Parathyroid adenoma (tissue), 2 donors: ENCODE data around the gene RAPGEF4.

ENCODE experiments used
- H2AFZ ChIP-seq: fragments of 300-600 bp; sonication (generic); one replicate; pipeline ENCODE4 v1.7.0; 2017; ENCODE audit warnings: antibody characterized with exemption, mild to moderate bottlenecking
- H3K27ac ChIP-seq: fragments of 300-600 bp; sonication (generic); one replicate; pipeline ENCODE4 v1.7.0; 2017
- H3K27me3 ChIP-seq: fragments of 300-600 bp; sonication (generic); one replicate; pipeline ENCODE4 v1.7.0; 2017; ENCODE audit warnings: low read length; ENCODE audit not compliant: control insufficient read depth, insufficient read depth
- H3K36me3 ChIP-seq: fragments of 300-600 bp; sonication (generic); one replicate; pipeline ENCODE4 v1.7.0; 2017; ENCODE audit warnings: low read length; ENCODE audit not compliant: control insufficient read depth, insufficient read depth
- H3K4me1 ChIP-seq: fragments of 300-600 bp; sonication (generic); one replicate; pipeline ENCODE4 v1.7.0; 2017; ENCODE audit warnings: control low read depth
- H3K4me2 ChIP-seq: fragments of 300-600 bp; sonication (generic); one replicate; pipeline ENCODE4 v1.7.0; 2017; ENCODE audit warnings: low read length
- H3K4me3 ChIP-seq: fragments of 300-600 bp; sonication (generic); one replicate; pipeline ENCODE4 v1.7.0; 2017; ENCODE audit warnings: low read depth, low read length
- H3K79me2 ChIP-seq: fragments of 300-600 bp; sonication (generic); one replicate; pipeline ENCODE4 v1.7.0; 2017; ENCODE audit warnings: control low read depth
- H3K9ac ChIP-seq: fragments of 300-600 bp; sonication (generic); one replicate; pipeline ENCODE4 v1.7.0; 2017; ENCODE audit warnings: mild to moderate bottlenecking
- H3K9me3 ChIP-seq: fragments of 300-600 bp; sonication (generic); one replicate; pipeline ENCODE4 v1.7.0; 2017; ENCODE audit warnings: low read length; ENCODE audit not compliant: control insufficient read depth
- CTCF ChIP-seq: fragments of 300-600 bp; sonication (generic); IDR thresholded peaks from one replicate; pipeline ENCODE4 v1.7.0; 2017; ENCODE audit warnings: antibody characterized with exemption, mild to moderate bottlenecking
- donor health status: primary hyperparathyroidism.

Gene RAPGEF4

GRCh38 chr2:172812158-172812744, 76.6 kb downstream of the RAPGEF4 start:
- H3K9ac ChIP-seq: no peak overlapping the region

GRCh38 chr2:172813314-172813888, 77.8 kb downstream of the RAPGEF4 start:
- H3K9me3 ChIP-seq: no peaks in the 10 kb centered on the region
- no peak overlapping the region for H3K4me2 ChIP-seq
- H3K4me3 ChIP-seq: no peak overlapping the region
- no peaks in the 10 kb centered on the region for H3K36me3 ChIP-seq
- H3K4me1 ChIP-seq: no peaks in the 10 kb centered on the region
- no peak overlapping the region for H3K27ac ChIP-seq
- H2AFZ ChIP-seq: no peak overlapping the region
- no peaks in the 10 kb centered on the region for H3K27me3 ChIP-seq
- H3K79me2 ChIP-seq: no peaks in the 10 kb centered on the region
- H3K9ac ChIP-seq: no peak overlapping the region
- TF ChIP-seq CTCF: peak; percentile 20

More at GRCh38 chr2:172812158-172812744, 76.6 kb downstream of the RAPGEF4 start:
- Histone ChIP-seq H3K9me3 (no peaks in the 10 kb centered on the region), H3K27ac (no peak overlapping the region), H3K4me1 (no peaks in the 10 kb centered on the region), H2AFZ (no peak overlapping the region), H3K4me3 (no peak overlapping the region), H3K36me3 (no peaks in the 10 kb centered on the region), H3K79me2 (no peaks in the 10 kb centered on the region), H3K4me2 (no peak overlapping the region), H3K27me3 (no peaks in the 10 kb centered on the region)
- TF ChIP-seq CTCF: no peak

- no peaks in the 10 kb centered on the region for H3K9me3 ChIP-seq
- no peak overlapping the region for H3K4me2 ChIP-seq
- no peak for TF ChIP-seq CTCF
- no peak overlapping the region for H3K4me3 ChIP-seq
- no peaks in the 10 kb centered on the region for H3K27me3 ChIP-seq
- no peaks in the 10 kb centered on the region for H3K4me1 ChIP-seq
- no peak overlapping the region for H2AFZ ChIP-seq
- H3K79me2 ChIP-seq: no peaks in the 10 kb centered on the region
- no peak overlapping the region for H3K9ac ChIP-seq
- H3K27ac ChIP-seq: no peak overlapping the region
- H3K36me3 ChIP-seq: no peaks in the 10 kb centered on the region
These were observed 81.8 kb downstream of the RAPGEF4 start for GRCh38 chr2:172817411-172817810.

GRCh38 chr2:172819943-172820342, 84.3 kb downstream of the RAPGEF4 start:
- Histone ChIP-seq H3K27ac (no peak overlapping the region), H3K9ac (no peak overlapping the region)

More at GRCh38 chr2:172819943-172820342, 84.3 kb downstream of the RAPGEF4 start:
- Histone ChIP-seq H3K36me3 (no peaks in the 10 kb centered on the region), H3K9me3 (no peaks in the 10 kb centered on the region), H3K4me2 (no peak overlapping the region), H2AFZ (no peak overlapping the region), H3K27me3 (no peaks in the 10 kb centered on the region), H3K4me3 (no peak overlapping the region), H3K4me1 (no peaks in the 10 kb centered on the region), H3K79me2 (no peaks in the 10 kb centered on the region)
- no peak for TF ChIP-seq CTCF
